Measurements from ENCODE around the gene STRIP2. TPM values are rescaled to one million over a fixed set of nuclear protein-coding genes. Genes with fewer than 3 reads are reported as not detected.

STRIP2 gene, protein sequence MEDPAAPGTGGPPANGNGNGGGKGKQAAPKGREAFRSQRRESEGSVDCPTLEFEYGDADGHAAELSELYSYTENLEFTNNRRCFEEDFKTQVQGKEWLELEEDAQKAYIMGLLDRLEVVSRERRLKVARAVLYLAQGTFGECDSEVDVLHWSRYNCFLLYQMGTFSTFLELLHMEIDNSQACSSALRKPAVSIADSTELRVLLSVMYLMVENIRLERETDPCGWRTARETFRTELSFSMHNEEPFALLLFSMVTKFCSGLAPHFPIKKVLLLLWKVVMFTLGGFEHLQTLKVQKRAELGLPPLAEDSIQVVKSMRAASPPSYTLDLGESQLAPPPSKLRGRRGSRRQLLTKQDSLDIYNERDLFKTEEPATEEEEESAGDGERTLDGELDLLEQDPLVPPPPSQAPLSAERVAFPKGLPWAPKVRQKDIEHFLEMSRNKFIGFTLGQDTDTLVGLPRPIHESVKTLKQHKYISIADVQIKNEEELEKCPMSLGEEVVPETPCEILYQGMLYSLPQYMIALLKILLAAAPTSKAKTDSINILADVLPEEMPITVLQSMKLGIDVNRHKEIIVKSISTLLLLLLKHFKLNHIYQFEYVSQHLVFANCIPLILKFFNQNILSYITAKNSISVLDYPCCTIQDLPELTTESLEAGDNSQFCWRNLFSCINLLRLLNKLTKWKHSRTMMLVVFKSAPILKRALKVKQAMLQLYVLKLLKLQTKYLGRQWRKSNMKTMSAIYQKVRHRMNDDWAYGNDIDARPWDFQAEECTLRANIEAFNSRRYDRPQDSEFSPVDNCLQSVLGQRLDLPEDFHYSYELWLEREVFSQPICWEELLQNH
- 10 to 100 TPM; 12.2 to 13.1 TPM for total RNA-seq

GRCh38 chr7:129433847-129434674 lies at the start of gene STRIP2:
STRIP2 (plus strand) TSS chr7:129434432; CDS start chr7:129434473, 41 bp downstream.
- intact Hi-C loops (cut with micrococcal nuclease) = no loop called here
- H3K4me3 Mint-ChIP-seq = peak within 1 kb of the TSS; percentile 75
- peak; percentile 95 for DNase-seq
- H3K4me1 Mint-ChIP-seq (ENCODE audit: low read depth) = peaks cover 33% of the 10 kb centered on the region
- H3K36me3 Mint-ChIP-seq (ENCODE audit: low read depth) = peaks cover 7% of the 10 kb centered on the region
- CTCF ChIA-PET = interaction anchor here (0.8 to 2.6 kb wide), 14 partner anchors 8 to 391 kb away, joined by 3 to 17 read pairs (median 3); no protein-coding TSS in a partner anchor
- peak within 1 kb of the TSS; percentile 76 for H3K27ac Mint-ChIP-seq
- POLR2A ChIA-PET = interaction anchor here (0.6 to 1.6 kb wide), 5 partner anchors 8 to 172 kb away, joined by 3 read pairs; no protein-coding TSS in a partner anchor
- peaks cover 24% of the 10 kb centered on the region for H3K27me3 Mint-ChIP-seq
- H3K9me3 Mint-ChIP-seq = no peaks in the 10 kb centered on the region
- peak; percentile 89 for ATAC-seq
- TF ChIP-seq, protein P1, sequence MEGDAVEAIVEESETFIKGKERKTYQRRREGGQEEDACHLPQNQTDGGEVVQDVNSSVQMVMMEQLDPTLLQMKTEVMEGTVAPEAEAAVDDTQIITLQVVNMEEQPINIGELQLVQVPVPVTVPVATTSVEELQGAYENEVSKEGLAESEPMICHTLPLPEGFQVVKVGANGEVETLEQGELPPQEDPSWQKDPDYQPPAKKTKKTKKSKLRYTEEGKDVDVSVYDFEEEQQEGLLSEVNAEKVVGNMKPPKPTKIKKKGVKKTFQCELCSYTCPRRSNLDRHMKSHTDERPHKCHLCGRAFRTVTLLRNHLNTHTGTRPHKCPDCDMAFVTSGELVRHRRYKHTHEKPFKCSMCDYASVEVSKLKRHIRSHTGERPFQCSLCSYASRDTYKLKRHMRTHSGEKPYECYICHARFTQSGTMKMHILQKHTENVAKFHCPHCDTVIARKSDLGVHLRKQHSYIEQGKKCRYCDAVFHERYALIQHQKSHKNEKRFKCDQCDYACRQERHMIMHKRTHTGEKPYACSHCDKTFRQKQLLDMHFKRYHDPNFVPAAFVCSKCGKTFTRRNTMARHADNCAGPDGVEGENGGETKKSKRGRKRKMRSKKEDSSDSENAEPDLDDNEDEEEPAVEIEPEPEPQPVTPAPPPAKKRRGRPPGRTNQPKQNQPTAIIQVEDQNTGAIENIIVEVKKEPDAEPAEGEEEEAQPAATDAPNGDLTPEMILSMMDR (IDR thresholded peaks at IDR 0.05) = peak; percentile 5

GRCh38 chr7:129385116-129385515 lies 49.1 kb upstream of the STRIP2 start:
- no peak for ATAC-seq
- intact Hi-C loops (cut with micrococcal nuclease) = no loop called here
- no peak overlapping the region for H3K27ac Mint-ChIP-seq
- H3K27me3 Mint-ChIP-seq = no peaks in the 10 kb centered on the region
- POLR2A ChIA-PET = interaction anchor here (1.0 kb wide), 1 partner anchor 7 kb away, joined by 3 read pairs; no protein-coding TSS in a partner anchor
- H3K4me3 Mint-ChIP-seq = no peak overlapping the region
- H3K36me3 Mint-ChIP-seq (ENCODE audit: low read depth) = peaks cover 4% of the 10 kb centered on the region
- TF ChIP-seq, protein P1 (IDR thresholded peaks at IDR 0.05) = no peak
- peaks cover 6% of the 10 kb centered on the region for H3K4me1 Mint-ChIP-seq (ENCODE audit: low read depth)
- no peaks in the 10 kb centered on the region for H3K9me3 Mint-ChIP-seq
- CTCF ChIA-PET = interaction anchor here (1.0 to 1.7 kb wide), 2 partner anchors 9 to 17 kb away, joined by 6 to 7 read pairs; no protein-coding TSS in a partner anchor
- no peak for DNase-seq

DNA sequence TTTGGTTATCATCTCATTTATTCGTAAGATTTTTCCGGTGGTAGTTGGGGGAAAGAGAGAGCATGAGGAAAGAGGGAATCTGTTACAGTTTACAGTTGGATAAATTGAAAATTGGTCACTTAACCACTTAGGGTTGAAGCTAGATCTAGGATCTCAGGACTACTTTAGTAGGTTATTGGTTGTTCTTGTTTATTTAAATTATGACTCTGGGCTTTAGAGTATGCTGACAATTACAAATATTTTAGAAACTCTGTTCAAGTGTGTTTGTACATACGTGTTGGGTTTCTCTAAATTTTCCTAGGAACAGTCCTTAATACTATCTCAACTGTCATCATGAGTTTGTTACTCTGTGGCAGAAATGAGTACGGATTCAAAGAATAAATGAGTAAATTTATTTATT lies 48.6 kb upstream of the STRIP2 start:
- Mint-ChIP-seq H3K4me3 (no peak overlapping the region), H3K4me1 (ENCODE audit: low read depth) (peaks cover 6% of the 10 kb centered on the region), H3K36me3 (ENCODE audit: low read depth) (peaks cover 8% of the 10 kb centered on the region), H3K27me3 (no peaks in the 10 kb centered on the region), H3K9me3 (no peaks in the 10 kb centered on the region), H3K27ac (no peak overlapping the region)
- ChIA-PET POLR2A (interaction anchor here (1.0 kb wide), 1 partner anchor 8 kb away, joined by 3 read pairs; no protein-coding TSS in a partner anchor), CTCF (interaction anchor here (1.7 kb wide), 1 partner anchor 10 kb away, joined by 7 read pairs; no protein-coding TSS in a partner anchor)
- DNase-seq (no peak), ATAC-seq (no peak)
- TF ChIP-seq, protein P1 (IDR thresholded peaks at IDR 0.05) = no peak
- intact Hi-C loops (cut with micrococcal nuclease) = no loop called here

DNA sequence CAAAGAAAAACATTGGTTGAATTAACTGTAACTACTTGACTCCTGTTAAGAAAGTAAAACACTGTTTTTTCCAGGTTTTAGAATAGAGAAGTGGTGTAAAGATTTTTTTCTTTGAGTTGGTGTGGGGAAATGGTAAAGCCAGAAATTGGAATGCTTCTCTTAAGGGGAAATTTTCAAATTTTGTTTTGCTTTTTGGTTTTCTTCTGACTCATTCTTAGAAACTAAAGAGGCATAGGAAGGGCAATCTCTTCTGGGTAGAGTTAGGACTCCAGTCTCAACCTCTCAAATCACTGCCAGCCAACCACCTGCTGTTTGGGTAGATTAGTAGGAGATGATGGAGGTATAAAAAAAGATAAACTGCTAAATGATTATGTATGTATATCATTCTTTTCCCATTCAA lies 47.7 kb upstream of the STRIP2 start:
- Mint-ChIP-seq H3K4me1 (ENCODE audit: low read depth) (peaks cover 6% of the 10 kb centered on the region), H3K4me3 (no peak overlapping the region), H3K27me3 (no peaks in the 10 kb centered on the region), H3K9me3 (no peaks in the 10 kb centered on the region), H3K27ac (no peak overlapping the region), H3K36me3 (ENCODE audit: low read depth) (peaks cover 8% of the 10 kb centered on the region)
- intact Hi-C loops (cut with micrococcal nuclease) = no loop called here
- TF ChIP-seq, protein P1 (IDR thresholded peaks at IDR 0.05) = no peak
- DNase-seq (no peak), ATAC-seq (peak; percentile 56)
- ChIA-PET CTCF (interaction anchor here (1.1 to 4.1 kb wide), 3 partner anchors 9 to 19 kb away, joined by 3 to 40 read pairs (median 27); no protein-coding TSS in a partner anchor), POLR2A (no interaction called here)

Data from activated CD8-positive, alpha-beta T cell treated with anti-CD3 and anti-CD28 coated beads for 36 hours (primary cell).